ENCODE results near the gene NTRK2.

DNA sequence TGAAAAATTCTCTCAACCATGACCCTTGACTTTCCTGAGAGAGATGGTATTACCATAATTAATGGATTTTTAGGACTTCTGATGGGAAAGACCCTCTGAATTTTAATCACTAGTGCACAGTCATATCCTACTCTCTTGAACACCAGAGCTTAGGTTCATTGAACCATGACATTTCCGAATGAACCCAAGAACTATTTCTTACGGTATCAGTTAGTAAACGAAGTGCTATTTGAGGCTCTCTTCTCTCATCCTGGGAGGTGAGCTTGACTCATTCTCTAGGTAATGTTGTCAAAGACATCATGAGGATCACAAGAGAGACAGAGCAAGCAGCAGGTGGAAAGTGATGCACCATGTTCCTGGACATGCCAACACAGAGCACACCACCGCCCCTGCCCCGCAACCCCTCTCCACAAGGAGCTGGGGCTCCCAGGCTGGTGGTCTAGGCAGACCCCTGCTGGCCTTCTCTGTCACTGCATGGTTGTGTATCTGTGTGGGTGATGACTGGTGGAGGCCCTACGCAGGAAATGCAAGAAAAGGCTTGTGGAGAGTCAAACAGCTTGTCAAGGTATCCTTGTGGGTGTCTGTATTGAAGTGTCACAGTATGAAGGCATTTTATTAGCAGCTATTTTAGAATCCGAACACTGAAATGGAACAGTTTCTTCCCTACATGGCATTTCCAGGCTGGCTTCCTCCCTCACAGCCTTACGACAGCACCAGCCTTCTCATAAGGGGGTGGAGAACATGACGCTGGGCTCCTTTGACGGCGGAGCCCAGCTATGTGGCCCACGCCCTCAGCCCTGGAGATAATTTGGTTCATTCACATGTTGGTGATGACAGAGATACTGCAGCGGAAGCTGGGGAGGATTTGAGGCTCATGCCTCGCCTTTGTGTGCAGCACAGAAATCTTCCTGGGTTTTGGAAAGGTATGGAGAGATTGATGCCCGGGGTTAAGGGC is 297.6 kb downstream of the NTRK2 start:
- TF ChIP-seq, protein P1, sequence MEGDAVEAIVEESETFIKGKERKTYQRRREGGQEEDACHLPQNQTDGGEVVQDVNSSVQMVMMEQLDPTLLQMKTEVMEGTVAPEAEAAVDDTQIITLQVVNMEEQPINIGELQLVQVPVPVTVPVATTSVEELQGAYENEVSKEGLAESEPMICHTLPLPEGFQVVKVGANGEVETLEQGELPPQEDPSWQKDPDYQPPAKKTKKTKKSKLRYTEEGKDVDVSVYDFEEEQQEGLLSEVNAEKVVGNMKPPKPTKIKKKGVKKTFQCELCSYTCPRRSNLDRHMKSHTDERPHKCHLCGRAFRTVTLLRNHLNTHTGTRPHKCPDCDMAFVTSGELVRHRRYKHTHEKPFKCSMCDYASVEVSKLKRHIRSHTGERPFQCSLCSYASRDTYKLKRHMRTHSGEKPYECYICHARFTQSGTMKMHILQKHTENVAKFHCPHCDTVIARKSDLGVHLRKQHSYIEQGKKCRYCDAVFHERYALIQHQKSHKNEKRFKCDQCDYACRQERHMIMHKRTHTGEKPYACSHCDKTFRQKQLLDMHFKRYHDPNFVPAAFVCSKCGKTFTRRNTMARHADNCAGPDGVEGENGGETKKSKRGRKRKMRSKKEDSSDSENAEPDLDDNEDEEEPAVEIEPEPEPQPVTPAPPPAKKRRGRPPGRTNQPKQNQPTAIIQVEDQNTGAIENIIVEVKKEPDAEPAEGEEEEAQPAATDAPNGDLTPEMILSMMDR (IDR thresholded peaks at IDR 0.05) = no peak
- no peak for TF ChIP-seq POLR2A (IDR thresholded peaks at IDR 0.05)
